HFFc6 (cell line): ENCODE data around the gene PRKCH. TPM values are rescaled to one million over a fixed set of nuclear protein-coding genes. Genes with fewer than 3 reads are reported as not detected.

ENCODE experiments used
- DNase-seq: peaks from one replicate; pipeline ENCODE4 v3.0.0-alpha.2; 2018
- H3K27ac Mint-ChIP-seq: 2 replicates; pipeline ENCODE4 v1.8.0; 2020; ENCODE audit warnings: mild to moderate bottlenecking, mixed read lengths
- H3K27me3 Mint-ChIP-seq: 2 replicates; pipeline ENCODE4 v1.8.0; 2021; ENCODE audit warnings: mild to moderate bottlenecking, moderate library complexity, mixed read lengths; ENCODE audit not compliant: insufficient read depth
- H3K36me3 Mint-ChIP-seq: 2 replicates; pipeline ENCODE4 v1.8.0; 2021; ENCODE audit warnings: low read depth, mixed read lengths
- H3K4me1 Mint-ChIP-seq: 2 replicates; pipeline ENCODE4 v1.8.0; 2020; ENCODE audit warnings: low read depth, mixed read lengths
- H3K4me3 Mint-ChIP-seq: 2 replicates; pipeline ENCODE4 v1.8.0; 2020; ENCODE audit warnings: mild to moderate bottlenecking, moderate library complexity, mixed read lengths
- H3K9me3 Mint-ChIP-seq: 2 replicates; pipeline ENCODE4 v1.8.0; 2020; ENCODE audit warnings: mild to moderate bottlenecking, mixed read lengths
- CTCF ChIP-seq: fragments of 200-600 bp; sonication (generic); IDR thresholded peaks from 2 replicates; pipeline ENCODE4 v1.5.0; 2021; ENCODE audit warnings: antibody characterized with exemption, mild to moderate bottlenecking
- total RNA-seq, 6 experiments: library from RNA; stranded (reverse); fragmentation: NEBNext Ultra II Directional; extraction: Animal tissue kit (Norgen Biotek cat#: 25700); gene quantifications; 2 replicates in 1 of 6; 3 replicates in 5 of 6; pipeline ENCODE4 v1.2.3, GENCODE V29; 2021

PRKCH gene
- total RNA-seq, 6 experiments from 2014 or later, result 0.17 to 1.2 (median 0.35) TPM

GRCh38 chr14:61396694-61397093, 75.3 kb downstream of the PRKCH start:
- H3K27me3 Mint-ChIP-seq, result peaks cover 19% of the 10 kb centered on the region; the same call in 1 of the 2 replicates
- H3K9me3 Mint-ChIP-seq, result no peaks in the 10 kb centered on the region
- no peaks in the 10 kb centered on the region for H3K36me3 Mint-ChIP-seq
- no peak for TF ChIP-seq CTCF
- no peaks in the 10 kb centered on the region for H3K4me1 Mint-ChIP-seq
- H3K27ac Mint-ChIP-seq, result no peak overlapping the region
- DNase-seq, result no peak
- no peak overlapping the region for H3K4me3 Mint-ChIP-seq

- Mint-ChIP-seq H3K9me3 (no peaks in the 10 kb centered on the region), H3K4me3 (no peak overlapping the region)
Observed at GRCh38 chr14:61397615-61398014, 76.2 kb downstream of the PRKCH start.

GRCh38 chr14:61398221-61398620, 76.8 kb downstream of the PRKCH start:
- DNase-seq, result no peak
- Mint-ChIP-seq H3K4me3 (no peak overlapping the region), H3K9me3 (no peaks in the 10 kb centered on the region), H3K27ac (no peak overlapping the region), H3K36me3 (no peaks in the 10 kb centered on the region), H3K4me1 (no peaks in the 10 kb centered on the region), H3K27me3 (peaks cover 13% of the 10 kb centered on the region; the same call in 1 of the 2 replicates)
- TF ChIP-seq CTCF, result no peak

More at GRCh38 chr14:61397615-61398014, 76.2 kb downstream of the PRKCH start:
- no peak for TF ChIP-seq CTCF
- no peaks in the 10 kb centered on the region for H3K36me3 Mint-ChIP-seq
- no peak overlapping the region for H3K27ac Mint-ChIP-seq
- H3K4me1 Mint-ChIP-seq, result no peaks in the 10 kb centered on the region
- no peak for DNase-seq
- H3K27me3 Mint-ChIP-seq, result peaks cover 16% of the 10 kb centered on the region; the same call in 1 of the 2 replicates

GRCh38 chr14:61399365-61399764, 78.0 kb downstream of the PRKCH start:
- no peak overlapping the region for H3K4me3 Mint-ChIP-seq
- no peak for TF ChIP-seq CTCF
- H3K27ac Mint-ChIP-seq, result no peak overlapping the region
- peaks cover 13% of the 10 kb centered on the region; the same call in 1 of the 2 replicates for H3K27me3 Mint-ChIP-seq
- no peaks in the 10 kb centered on the region for H3K4me1 Mint-ChIP-seq
- H3K9me3 Mint-ChIP-seq, result no peaks in the 10 kb centered on the region
- no peak for DNase-seq
- H3K36me3 Mint-ChIP-seq, result no peaks in the 10 kb centered on the region

GRCh38 chr14:61401461-61401860, 80.1 kb downstream of the PRKCH start:
- H3K4me1 Mint-ChIP-seq, result no peaks in the 10 kb centered on the region
- no peak overlapping the region for H3K27ac Mint-ChIP-seq
- no peak for TF ChIP-seq CTCF
- no peak overlapping the region for H3K4me3 Mint-ChIP-seq
- no peak for DNase-seq
- H3K9me3 Mint-ChIP-seq, result no peaks in the 10 kb centered on the region
- H3K36me3 Mint-ChIP-seq, result no peaks in the 10 kb centered on the region
- H3K27me3 Mint-ChIP-seq, result peaks cover 12% of the 10 kb centered on the region

GRCh38 chr14:61403411-61403810, 82.0 kb downstream of the PRKCH start:
- DNase-seq, result no peak

More at GRCh38 chr14:61403411-61403810, 82.0 kb downstream of the PRKCH start:
- Mint-ChIP-seq H3K27me3 (peaks cover 6% of the 10 kb centered on the region), H3K4me1 (no peaks in the 10 kb centered on the region), H3K27ac (no peak overlapping the region), H3K9me3 (no peaks in the 10 kb centered on the region), H3K36me3 (no peaks in the 10 kb centered on the region), H3K4me3 (no peak overlapping the region)
- no peak for TF ChIP-seq CTCF
